NCI-H446 treated with DMSO at 0.1 percent for 48 hours (cell line): ENCODE measurements around the gene PDZRN3.

Experiments used
- DNase-seq: peaks from one replicate; lab custom pipeline; 2025; lab: John Stamatoyannopoulos, UW

PDZRN3 gene

DNA sequence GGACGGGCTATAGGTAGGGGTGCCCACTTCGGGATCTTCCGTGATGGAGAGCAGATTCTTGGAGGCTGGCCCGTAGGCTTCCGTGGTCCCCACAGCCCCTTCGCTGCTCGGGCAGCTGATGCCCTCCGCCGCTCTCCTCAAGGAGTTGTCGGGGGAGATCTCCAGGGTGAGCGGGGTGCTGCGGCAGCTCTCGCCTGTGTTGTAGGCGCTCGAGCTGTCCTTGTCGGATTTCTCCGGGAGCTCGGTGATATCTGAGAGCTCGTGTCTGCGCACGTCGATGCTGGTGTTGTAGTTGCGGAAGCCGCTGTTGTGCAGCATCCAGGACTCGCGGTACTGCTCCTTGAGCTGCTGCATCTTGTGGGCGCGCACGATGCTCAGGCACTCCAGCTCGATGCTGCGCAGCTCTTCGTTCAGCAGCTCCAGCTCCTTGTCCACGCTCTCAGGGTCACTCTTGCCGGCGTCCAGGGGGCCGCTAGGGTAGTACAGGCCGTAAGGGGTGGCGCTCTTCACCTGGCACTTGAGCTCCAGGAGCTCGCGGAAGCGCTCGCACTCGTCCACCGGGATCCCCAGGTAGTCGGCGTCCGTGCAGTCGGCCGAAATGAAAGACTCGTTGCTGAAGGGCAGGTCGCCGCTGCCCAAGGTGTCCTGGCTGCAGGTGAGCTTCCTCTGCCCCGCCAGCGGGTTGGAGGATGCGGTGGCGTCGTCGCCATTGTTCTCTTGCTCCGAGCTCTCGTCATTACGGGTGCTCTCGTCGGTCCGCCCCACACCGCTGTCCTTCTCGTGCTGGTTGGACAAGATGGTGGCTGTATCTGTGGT is 240.4 kb downstream of the PDZRN3 start:
- no peak for DNase-seq

- no peak for DNase-seq
Observed at GRCh38 chr3:73383470-73384049, 241.2 kb downstream of the PDZRN3 start.

GRCh38 chr3:73381551-73381950 is 243.2 kb downstream of the PDZRN3 start:
- DNase-seq: no peak

DNA sequence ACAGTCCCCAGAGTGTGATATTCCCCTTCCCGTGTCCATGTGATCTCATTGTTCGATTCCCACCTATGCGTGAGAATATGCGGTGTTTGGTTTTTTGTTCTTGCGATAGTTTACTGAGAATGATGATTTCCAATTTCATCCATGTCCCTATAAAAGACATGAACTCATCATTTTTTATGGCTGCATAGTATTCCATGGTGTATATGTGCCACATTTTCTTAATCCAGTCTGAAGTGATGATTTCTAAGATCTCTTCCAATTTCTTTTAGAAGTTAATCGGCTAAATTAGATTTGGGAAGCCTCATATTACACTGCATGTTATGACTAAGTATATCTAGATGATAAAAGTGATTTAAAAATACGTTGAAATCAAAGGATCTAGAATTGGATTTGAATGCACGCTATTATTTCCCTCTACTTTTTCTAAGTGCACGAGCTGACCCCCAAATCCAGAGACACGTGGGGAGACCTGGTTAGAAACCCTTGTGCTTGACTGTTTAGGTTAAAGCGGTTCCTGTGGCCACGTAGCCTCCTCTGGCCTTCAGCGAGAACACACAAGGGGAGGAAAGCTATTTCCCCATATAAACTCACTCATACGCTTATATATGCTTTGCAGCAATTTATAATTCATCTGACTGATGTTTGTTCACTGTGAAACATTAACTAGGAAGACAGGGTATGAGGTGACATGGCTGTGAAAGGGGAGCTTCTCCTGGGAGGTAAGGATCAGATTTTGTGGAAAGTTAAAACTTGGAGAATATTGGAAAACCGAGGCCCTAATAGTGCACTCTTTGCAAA is 243.8 kb downstream of the PDZRN3 start:
- DNase-seq: no peak

- DNase-seq: no peak
Observed at GRCh38 chr3:73379465-73379864, 245.3 kb downstream of the PDZRN3 start.

DNA sequence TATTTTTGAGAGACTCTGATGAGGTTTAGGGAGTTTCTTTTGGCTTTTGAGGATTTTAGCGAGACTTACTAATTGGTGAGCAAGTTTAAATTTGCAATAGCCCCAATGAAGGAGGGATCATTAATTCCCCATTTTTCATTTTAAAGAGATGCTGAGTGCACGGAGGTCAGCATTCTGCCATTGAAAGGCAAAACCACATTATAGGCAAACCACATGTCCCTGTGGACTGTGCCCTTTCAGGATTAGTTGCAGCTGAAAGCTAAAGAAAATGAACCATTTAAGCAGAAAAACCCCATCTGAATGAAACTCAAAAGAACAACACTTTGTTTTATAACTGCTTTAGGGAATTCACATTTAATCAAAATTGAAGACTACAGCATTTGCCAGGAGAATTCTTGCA is 246.5 kb downstream of the PDZRN3 start:
- no peak for DNase-seq

- peak; percentile 45 for DNase-seq
Observed at GRCh38 chr3:73365756-73366397, 258.9 kb downstream of the PDZRN3 start.

DNA sequence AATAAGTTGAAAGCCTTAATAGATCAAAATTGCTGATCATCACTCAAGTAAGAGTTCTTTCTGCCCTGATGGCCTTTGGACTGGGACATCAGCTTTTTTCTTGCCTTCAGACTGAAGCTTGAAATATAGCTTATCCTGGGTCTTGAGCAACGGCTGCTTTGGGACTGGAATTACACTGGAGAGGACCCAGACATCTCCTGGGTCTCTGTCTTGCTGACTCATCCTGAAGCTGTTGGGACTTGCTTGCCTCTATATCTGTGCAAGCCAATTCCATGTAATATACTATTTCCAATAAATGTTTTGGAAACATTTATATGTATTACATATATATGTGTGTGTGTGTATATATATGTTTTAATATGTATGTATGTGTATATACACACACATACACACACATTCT is 260.2 kb downstream of the PDZRN3 start:
- DNase-seq: no peak

GRCh38 chr3:73363093-73363492 is 261.6 kb downstream of the PDZRN3 start:
- no peak for DNase-seq

DNA sequence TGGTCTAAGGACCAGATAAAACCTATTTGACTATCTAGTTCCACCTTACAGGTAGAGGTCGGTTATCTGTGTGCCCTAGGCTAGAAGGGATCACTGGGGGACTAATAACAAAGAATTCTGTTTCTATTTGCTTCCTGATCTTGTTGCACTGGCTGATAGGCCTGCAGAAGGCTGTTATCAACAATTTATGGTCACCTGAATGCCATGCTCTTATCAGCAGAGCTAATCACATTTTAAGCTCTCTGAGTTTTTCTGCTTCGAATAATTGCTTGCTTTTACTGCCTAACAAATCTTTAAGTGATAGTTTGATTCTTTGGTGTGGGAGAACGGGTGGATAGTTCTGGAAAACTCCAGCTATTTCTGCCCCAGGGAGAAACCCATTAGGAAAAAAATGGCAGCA is 263.1 kb downstream of the PDZRN3 start:
- DNase-seq: no peak

DNA sequence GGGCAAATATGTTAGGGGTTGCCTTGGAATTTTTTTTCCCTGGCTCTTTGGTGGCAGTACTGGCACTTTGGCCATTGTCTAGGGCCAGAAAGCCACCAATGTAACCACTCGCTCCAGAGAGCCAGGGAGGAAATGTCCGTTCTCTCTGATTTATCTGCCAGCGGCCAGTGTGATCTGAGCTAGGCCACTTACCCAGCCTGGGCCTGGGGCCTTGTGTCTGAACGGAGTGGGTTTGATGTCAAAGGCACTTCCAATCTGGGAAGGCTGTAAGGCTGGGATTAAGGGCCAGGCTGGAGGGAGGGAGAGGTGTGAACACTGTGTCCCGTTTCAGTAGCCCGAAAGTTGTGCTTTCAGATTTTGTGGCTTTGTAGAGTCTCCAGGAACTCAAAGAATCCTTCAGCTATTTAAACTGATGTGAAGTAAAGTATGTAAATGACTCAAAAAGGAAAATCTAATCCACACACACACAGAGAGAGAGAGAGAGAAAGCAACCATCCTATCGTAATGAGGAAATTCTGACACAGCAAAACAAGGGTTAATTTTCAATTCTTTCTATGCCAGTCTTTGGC is 271.0 kb downstream of the PDZRN3 start:
- no peak for DNase-seq

DNA sequence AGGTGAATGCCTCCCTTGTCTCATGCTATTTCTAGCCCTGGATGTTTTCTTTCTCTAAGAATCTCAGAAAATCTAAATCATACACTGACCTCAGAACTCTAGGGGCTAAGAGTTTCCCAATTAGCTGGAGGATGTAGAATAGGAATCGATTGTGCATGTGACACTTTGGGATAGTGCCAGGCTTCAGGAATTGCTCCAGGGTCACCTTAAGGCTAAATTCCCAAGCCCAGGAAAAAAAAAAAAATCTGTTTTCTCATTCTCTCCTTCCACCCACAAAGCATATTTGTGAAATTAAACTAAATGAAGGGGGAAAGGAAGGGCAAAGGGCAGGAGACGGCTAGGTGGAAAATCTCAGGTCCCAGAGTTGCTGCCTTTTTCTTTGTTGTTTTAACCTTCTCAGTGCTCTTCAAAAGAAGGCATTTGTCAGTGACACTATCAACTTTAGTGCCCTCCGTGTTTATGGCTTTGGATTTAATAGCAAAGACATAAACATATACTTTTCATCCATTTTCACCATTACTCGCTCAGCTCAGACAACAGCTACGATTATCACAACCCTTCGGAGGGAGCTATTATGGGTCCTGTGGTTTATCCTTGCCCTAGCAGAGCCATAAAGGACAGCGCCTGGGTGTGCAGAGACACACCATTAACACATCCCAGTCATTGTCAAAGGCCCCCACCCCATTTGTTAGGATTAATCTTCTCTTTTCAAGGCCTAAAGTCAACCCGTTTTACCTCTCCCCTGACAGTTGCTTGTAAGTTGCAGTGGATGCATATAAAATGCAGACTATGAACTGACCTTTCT is 271.7 kb downstream of the PDZRN3 start:
- DNase-seq: no peak

DNA sequence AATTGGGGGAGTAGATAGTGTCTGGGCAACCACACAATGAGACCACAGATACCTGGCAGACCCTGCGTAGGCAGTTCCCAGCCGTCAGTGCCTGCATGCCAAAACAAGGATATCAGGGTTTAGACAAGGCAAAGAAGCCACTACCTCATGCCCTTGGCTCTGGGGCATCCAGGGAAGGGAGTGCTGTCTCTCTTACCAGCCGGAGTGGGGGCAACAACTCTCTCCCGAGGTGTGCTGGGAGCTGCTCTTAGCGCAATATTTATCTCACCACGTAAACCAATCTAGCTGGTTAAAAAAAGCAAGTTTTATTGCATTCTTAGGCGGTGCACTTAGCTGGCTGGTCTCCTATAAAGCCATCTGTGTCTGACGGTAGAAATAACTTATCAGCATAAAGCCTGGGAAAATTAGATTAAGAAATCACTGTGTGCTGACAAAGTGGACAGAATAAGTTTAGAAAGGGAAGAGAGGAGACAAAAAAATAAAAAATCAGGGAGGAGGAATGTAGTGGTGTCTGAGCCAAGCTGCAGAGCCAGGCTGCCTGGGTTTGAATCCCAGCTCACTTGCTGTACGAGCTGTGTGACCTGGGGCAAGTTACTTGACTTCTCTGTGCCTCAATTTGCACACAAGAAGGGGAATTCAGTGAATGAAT is 273.2 kb downstream of the PDZRN3 start:
- DNase-seq: no peak

DNA sequence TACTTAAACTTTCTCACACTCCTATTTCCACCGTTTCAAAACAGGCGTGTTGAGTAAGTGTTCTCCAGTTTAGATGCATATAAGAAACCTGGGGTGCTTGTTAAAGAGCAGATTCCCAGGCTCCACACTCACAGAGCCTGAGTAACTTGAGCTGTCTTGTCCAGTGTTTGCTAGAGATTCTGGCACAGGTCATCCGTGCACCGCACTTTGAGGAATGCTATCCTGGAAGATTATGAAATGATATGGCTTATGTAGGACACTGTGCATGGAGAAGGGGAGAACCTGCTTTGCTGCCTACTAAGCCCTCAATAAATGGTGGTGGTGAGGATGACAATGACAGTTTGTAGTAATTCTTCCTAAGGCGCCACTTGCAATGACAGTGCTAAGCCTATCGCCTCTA is 273.7 kb downstream of the PDZRN3 start:
- no peak for DNase-seq

DNA sequence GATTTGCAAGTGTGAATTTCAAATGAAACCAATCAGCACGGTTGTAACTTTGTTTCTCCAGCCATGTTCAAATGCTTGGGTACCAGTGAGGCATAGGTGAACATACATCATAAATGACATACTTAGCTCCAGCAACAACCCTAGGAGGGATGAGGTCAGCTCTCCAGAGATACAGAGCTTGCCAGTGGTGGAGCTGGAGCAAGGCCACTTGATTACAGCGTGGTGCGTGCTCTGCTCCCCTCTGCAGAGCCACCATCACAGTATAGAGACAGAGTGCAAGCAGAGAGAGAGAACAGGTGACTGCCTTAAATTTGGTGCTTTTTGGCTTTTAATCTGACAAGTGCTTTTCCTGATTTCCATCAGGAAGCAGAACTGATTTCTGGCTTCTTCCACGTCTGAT is 275.1 kb downstream of the PDZRN3 start:
- DNase-seq: no peak

DNA sequence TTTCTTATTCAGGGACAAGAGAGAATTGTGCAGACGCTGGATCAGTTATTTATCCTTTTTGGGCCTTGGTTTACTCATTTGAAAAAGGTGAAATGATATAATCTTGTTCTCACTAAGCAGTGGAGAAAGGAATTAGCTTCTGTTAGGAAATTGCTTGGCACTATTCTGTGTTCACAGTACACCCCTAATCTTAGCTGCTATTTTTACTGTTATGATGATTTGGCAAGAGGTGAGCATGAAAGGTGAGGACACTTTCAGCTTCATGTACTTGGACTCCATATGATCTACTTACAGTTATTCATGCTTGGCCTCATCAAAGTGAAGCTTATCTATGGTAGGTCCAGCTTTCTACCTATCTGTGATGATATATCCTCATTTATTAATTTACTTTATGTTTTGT is 282.7 kb downstream of the PDZRN3 start:
- no peak for DNase-seq

- DNase-seq: no peak
Observed at GRCh38 chr3:73341272-73341935, 283.3 kb downstream of the PDZRN3 start.

DNA sequence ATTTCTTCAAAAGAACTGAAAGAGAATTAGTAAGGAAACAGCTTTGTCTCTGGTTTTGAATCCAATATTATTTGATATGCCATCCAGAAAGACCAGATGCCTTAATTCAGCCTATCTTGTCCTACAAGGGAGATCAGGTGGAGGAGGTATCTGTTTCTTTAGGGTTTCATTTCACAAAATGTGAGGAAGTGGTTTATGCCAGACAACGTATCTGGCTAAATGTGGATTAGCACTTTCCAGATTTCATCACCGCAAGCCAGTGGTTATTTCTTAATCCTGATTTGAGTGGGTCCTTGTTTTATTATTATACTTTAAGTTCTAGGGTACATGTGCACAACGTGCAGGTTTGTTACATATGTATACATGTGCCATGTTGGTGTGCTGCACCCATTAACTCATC is 292.2 kb downstream of the PDZRN3 start:
- no peak for DNase-seq
